ENCODE results near the gene TERC.

Gene TERC

GRCh38 chr3:169764882-169765612, at the start of gene TERC:
TERC (minus strand) TSS chr3:169765060.
- DNase-seq (ENCODE audit: low read depth) = no peak

- DNase-seq (ENCODE audit: low read depth) = peak; percentile 48
Measured at GRCh38 chr3:169813757-169814517, 49.1 kb upstream of the TERC start.

GRCh38 chr3:169813278-169813677, 48.4 kb upstream of the TERC start:
- no peak for DNase-seq (ENCODE audit: low read depth)

GRCh38 chr3:169812332-169813235, 47.7 kb upstream of the TERC start, which contains the start of the genes LRRC34 and LRRIQ4:
LRRC34 (minus strand) TSS chr3:169812904; CDS start chr3:169812548, 356 bp downstream.
LRRIQ4 (plus strand) TSS chr3:169812870; CDS start chr3:169821922, 9,052 bp downstream.
- peak; percentile 76 for DNase-seq (ENCODE audit: low read depth)

GRCh38 chr3:169811631-169812331, 46.9 kb upstream of the TERC start:
- DNase-seq (ENCODE audit: low read depth) = no peak

- no peak for DNase-seq (ENCODE audit: low read depth)
Measured at GRCh38 chr3:169809230-169809795, 44.5 kb upstream of the TERC start.

- no peak for DNase-seq (ENCODE audit: low read depth)
Measured at GRCh38 chr3:169804681-169805080, 39.8 kb upstream of the TERC start.

GRCh38 chr3:169792359-169792758, 27.5 kb upstream of the TERC start:
- DNase-seq (ENCODE audit: low read depth) = no peak

- no peak for DNase-seq (ENCODE audit: low read depth)
Measured at GRCh38 chr3:169790687-169791429, 26.0 kb upstream of the TERC start.

GRCh38 chr3:169790219-169790618, 25.4 kb upstream of the TERC start:
- DNase-seq (ENCODE audit: low read depth) = no peak

- no peak for DNase-seq (ENCODE audit: low read depth)
Measured at GRCh38 chr3:169787791-169788190, 22.9 kb upstream of the TERC start.

- no peak for DNase-seq (ENCODE audit: low read depth)
Measured at GRCh38 chr3:169787120-169787519, 22.3 kb upstream of the TERC start.

GRCh38 chr3:169781209-169781855, 16.5 kb upstream of the TERC start:
- no peak for DNase-seq (ENCODE audit: low read depth)

- DNase-seq (ENCODE audit: low read depth) = no peak
Measured at GRCh38 chr3:169780742-169781141, 15.9 kb upstream of the TERC start.

- no peak for DNase-seq (ENCODE audit: low read depth)
Measured at GRCh38 chr3:169777822-169778221, 13.0 kb upstream of the TERC start.

- DNase-seq (ENCODE audit: low read depth) = no peak
Measured at GRCh38 chr3:169774186-169774585, 9.3 kb upstream of the TERC start.

GRCh38 chr3:169772897-169773816, 8.3 kb upstream of the TERC start, which contains the start of gene MYNN:
MYNN (plus strand) TSS chr3:169773396; CDS start chr3:169774296, 900 bp downstream.
- DNase-seq (ENCODE audit: low read depth) = no peak

- DNase-seq (ENCODE audit: low read depth) = no peak
Measured at GRCh38 chr3:169772305-169772896, 7.5 kb upstream of the TERC start.

Measured in CMK (cell line).